ENCODE data around the gene DENND1A. TPM values are rescaled to one million over a fixed set of nuclear protein-coding genes. Genes with fewer than 3 reads are reported as not detected.

The DENND1A gene
- total RNA-seq, 1 experiment from 2014 or later = 19.7 TPM

DNA sequence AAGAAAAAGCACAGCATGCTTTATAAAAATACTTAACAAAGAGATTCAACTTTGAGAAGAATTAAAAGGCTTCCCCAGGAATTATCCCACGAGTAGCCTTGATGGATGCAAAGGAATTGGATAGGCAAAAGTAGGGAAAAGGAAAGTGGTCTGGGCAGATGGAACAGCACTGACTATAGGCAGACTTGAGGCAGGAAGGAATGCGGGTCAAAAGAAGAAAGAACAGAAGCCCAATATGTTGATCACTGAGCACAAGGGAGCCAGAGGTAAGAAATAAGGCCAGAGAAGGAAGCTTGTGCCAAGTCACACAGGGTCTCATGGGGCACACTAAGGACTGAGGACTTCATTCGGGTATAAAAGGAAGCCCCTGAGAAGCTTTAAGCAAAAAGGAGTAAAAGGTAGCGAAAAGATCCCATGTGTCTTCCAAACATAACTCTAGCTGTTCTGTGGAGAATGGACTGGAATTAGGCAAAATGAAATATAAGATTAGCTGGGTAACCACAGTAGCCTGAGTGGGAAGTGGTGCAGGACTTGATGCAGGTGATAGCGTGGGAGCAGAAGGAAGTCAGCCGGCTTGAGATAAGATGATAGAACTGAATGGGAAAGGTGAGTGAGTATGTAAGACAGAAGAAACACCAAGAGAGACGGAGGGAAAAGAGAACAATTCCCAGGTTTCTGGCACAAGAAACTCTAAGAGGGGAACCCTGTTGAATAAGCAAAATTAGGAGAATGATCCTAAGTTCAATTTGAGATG, 106.6 kb downstream of the DENND1A start:
- TF ChIP-seq POLR2AphosphoS5 (IDR thresholded peaks at IDR 0.05; ENCODE audit: low read depth, low read length) = no peak
- no peak for TF ChIP-seq TCF7L2 (IDR thresholded peaks at IDR 0.05; ENCODE audit: low read depth, low read length)
- TF ChIP-seq, protein P1, sequence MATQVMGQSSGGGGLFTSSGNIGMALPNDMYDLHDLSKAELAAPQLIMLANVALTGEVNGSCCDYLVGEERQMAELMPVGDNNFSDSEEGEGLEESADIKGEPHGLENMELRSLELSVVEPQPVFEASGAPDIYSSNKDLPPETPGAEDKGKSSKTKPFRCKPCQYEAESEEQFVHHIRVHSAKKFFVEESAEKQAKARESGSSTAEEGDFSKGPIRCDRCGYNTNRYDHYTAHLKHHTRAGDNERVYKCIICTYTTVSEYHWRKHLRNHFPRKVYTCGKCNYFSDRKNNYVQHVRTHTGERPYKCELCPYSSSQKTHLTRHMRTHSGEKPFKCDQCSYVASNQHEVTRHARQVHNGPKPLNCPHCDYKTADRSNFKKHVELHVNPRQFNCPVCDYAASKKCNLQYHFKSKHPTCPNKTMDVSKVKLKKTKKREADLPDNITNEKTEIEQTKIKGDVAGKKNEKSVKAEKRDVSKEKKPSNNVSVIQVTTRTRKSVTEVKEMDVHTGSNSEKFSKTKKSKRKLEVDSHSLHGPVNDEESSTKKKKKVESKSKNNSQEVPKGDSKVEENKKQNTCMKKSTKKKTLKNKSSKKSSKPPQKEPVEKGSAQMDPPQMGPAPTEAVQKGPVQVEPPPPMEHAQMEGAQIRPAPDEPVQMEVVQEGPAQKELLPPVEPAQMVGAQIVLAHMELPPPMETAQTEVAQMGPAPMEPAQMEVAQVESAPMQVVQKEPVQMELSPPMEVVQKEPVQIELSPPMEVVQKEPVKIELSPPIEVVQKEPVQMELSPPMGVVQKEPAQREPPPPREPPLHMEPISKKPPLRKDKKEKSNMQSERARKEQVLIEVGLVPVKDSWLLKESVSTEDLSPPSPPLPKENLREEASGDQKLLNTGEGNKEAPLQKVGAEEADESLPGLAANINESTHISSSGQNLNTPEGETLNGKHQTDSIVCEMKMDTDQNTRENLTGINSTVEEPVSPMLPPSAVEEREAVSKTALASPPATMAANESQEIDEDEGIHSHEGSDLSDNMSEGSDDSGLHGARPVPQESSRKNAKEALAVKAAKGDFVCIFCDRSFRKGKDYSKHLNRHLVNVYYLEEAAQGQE (IDR thresholded peaks at IDR 0.05; ENCODE audit: insufficient read depth in 1 of 2, low read depth in 2 of 2, low read length in 1 of 2) = no peak
- TF ChIP-seq, protein P2, sequence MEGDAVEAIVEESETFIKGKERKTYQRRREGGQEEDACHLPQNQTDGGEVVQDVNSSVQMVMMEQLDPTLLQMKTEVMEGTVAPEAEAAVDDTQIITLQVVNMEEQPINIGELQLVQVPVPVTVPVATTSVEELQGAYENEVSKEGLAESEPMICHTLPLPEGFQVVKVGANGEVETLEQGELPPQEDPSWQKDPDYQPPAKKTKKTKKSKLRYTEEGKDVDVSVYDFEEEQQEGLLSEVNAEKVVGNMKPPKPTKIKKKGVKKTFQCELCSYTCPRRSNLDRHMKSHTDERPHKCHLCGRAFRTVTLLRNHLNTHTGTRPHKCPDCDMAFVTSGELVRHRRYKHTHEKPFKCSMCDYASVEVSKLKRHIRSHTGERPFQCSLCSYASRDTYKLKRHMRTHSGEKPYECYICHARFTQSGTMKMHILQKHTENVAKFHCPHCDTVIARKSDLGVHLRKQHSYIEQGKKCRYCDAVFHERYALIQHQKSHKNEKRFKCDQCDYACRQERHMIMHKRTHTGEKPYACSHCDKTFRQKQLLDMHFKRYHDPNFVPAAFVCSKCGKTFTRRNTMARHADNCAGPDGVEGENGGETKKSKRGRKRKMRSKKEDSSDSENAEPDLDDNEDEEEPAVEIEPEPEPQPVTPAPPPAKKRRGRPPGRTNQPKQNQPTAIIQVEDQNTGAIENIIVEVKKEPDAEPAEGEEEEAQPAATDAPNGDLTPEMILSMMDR (IDR thresholded peaks at IDR 0.05) = no peak
- intact Hi-C loops (cut with micrococcal nuclease; ENCODE audit: unreplicated experiment) (no loop called here), in situ Hi-C loops (cut with HindIII; ENCODE audit: low pct_unique_long_range_greater_than_20kb, low sequenced_read_pairs) (no loop called here)
- Histone ChIP-seq H3K27ac (ENCODE audit: low read length) (no peak overlapping the region), H3K9me3 (ENCODE audit: control insufficient read depth, insufficient read depth, low read depth, low read length) (peaks cover 9% of the 10 kb centered on the region; the same call in 1 of the 2 replicates), H3K36me3 (ENCODE audit: control insufficient read depth, insufficient read depth, low read length) (no peaks in the 10 kb centered on the region), H3K27me3 (ENCODE audit: control insufficient read depth, insufficient read depth, low read length) (no peaks in the 10 kb centered on the region), H3K4me3 (ENCODE audit: low read depth in 2 of 2, low read length in 2 of 2) (no peak overlapping the region), H3K4me1 (ENCODE audit: control insufficient read depth, insufficient read depth, low read length) (no peaks in the 10 kb centered on the region)
- no peak for DNase-seq (ENCODE audit: low read depth, low spot score)
- ATAC-seq = no peak
- BruUV-seq (replicated peaks) = no TSS peak
- ChIA-PET POLR2A (no interaction called here), CTCF (no interaction called here)

DNA sequence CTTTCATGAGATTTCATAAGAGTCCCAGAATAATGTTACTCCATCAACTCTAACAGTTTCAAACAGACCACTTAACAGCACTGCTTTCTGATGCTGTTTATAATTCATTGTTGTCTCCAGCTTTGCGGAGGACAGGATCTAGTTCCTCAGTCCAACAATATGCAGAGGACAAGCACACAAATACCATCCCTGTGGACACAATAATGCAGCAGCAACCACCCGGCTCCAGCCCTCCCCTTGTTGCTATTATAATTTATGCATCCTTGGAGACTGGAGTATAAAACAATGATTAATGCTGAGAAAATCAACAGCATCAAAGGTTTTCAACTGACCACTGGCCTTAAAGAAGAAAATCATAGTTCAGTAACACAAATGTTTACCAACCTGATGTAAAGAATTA, 108.3 kb downstream of the DENND1A start:
- DNase-seq (ENCODE audit: low read depth, low spot score) (no peak), ATAC-seq (no peak)
- H3K4me3 ChIP-seq (ENCODE audit: low read depth in 2 of 2, low read length in 2 of 2) = no peak overlapping the region
- H3K36me3 ChIP-seq (ENCODE audit: control insufficient read depth, insufficient read depth, low read length) = no peaks in the 10 kb centered on the region
- no peaks in the 10 kb centered on the region for H3K27me3 ChIP-seq (ENCODE audit: control insufficient read depth, insufficient read depth, low read length)
- intact Hi-C loops (cut with micrococcal nuclease; ENCODE audit: unreplicated experiment) (no loop called here), in situ Hi-C loops (cut with HindIII; ENCODE audit: low pct_unique_long_range_greater_than_20kb, low sequenced_read_pairs) (no loop called here)
- POLR2A ChIA-PET = no interaction called here
- BruUV-seq (replicated peaks) = no TSS peak
- H3K27ac ChIP-seq (ENCODE audit: low read length) = no peak overlapping the region
- H3K4me1 ChIP-seq (ENCODE audit: control insufficient read depth, insufficient read depth, low read length) = no peaks in the 10 kb centered on the region; the same call in 1 of the 2 replicates
- TF ChIP-seq POLR2AphosphoS5 (IDR thresholded peaks at IDR 0.05; ENCODE audit: low read depth, low read length) = no peak
- TF ChIP-seq, protein P2 (IDR thresholded peaks at IDR 0.05) = no peak
- TF ChIP-seq, protein P1 (IDR thresholded peaks at IDR 0.05; ENCODE audit: insufficient read depth in 1 of 2, low read depth in 2 of 2, low read length in 1 of 2) = no peak
- no peak for TF ChIP-seq SIN3A (IDR thresholded peaks at IDR 0.05; ENCODE audit: borderline replicate concordance, insufficient read depth, low read depth, low read length)
- no peak for TF ChIP-seq TCF7L2 (IDR thresholded peaks at IDR 0.05; ENCODE audit: low read depth, low read length)
- no peaks in the 10 kb centered on the region for H3K9me3 ChIP-seq (ENCODE audit: control insufficient read depth, insufficient read depth, low read depth, low read length)
- CTCF ChIA-PET = no interaction called here
